GM19468 (cell line): ENCODE measurements around the gene RENBP.

Source experiments
- ATAC-seq: cut with Tn5 transposase; IDR thresholded peaks from one replicate; pipeline ENCODE4 v1.9.1; 2021; ENCODE audit warnings: mild to moderate bottlenecking, moderate library complexity, moderate number of reproducible peaks; ENCODE audit not compliant: unreplicated experiment; ENCODE audit errors: extremely low read depth

RENBP gene

DNA sequence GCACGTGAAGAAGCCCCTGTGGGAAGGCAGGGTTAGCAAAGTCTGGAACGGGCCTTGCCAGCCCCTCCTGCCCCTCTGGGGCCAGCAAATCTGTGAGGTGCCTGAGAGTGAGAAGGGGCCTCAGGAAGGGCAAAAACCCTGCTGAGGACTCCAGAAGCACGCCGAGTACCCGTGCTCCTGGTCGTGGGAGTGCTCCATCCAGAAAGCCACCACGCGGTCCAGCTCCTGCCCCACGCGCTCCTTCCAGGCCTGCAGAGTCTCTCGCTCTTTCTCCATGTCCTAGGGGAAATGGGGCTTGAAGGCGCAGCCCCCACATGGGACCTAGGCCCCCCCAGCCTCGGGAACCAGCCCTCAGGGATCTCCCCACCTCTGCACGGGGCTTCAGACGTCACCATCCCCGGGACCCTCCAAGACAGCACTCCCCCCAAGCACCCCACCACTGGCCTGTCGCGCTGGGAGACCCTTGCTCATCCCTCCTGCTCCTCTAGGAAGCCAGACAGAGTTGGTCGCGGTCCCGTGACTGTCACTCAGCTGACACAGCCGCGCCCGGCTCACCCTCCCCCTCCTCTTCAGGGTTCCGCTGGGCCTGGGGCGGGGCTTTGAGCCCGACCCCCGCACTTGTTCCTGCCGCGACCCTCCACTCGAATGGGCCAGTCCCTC, at the start of gene RENBP:
TSS of gene RENBP (minus strand) at position 504 of the 660 bp plus-strand sequence. CDS start at position 471, 33 bp downstream.
- ATAC-seq, result no peak

DNA sequence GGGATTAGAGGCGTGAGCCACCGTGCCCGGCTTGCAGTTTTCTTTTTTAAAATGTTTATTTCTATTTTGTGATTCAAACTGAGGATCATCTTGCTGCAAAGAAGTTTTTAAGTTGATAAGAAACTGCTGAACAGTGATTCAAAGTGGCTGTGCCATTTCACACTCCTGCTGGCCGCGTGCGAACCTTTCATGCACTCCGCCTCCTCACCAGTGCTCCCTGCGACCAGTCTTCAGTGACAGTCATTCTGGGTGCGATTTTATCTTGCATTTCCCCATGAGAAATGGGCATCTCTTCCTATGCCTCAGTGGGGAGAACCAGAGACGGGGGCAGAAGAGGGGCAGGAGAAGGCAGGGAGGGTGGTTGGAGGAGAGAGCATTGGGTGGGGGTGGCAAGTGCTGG, 49.5 kb upstream of the RENBP start:
- ATAC-seq, result no peak

DNA sequence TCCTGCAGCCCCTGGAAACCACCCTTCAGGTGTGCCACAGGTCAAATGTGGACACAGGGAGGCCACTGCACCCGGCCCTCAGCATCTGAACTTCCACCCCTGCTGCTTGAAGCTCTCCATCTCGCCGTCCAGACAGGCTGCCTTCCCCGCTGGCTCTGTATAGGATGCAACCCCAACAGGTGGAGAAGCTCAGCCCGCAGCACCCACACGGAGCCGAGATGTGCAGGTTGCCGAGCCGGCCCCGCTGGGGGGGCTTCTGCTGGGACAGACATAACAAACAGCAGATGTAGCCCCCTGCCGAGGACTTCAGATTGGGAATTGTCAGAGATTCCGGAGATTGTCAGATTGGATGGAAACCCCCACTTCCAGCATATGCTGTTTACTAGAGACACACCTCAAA, 48.6 kb upstream of the RENBP start:
- ATAC-seq, result no peak

DNA sequence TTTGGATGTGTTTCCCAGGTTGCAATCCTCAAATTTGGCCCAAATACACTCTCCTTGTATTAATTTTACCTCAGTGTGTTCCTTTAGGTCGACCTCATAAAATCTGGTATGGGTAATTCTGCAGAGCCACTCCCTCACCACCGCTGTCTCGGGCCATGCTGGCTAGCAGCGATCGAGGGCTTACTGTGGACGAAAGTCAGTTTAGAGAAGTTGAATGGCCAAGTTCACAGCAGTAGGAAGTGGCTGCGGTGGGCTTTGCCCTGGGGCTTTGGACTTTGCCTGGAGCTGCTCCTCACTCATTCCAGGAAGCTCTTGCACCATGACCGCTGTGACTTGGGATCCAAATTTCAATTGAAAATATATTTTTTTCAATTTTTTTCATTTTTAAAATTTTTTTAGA, 47.7 kb upstream of the RENBP start:
- ATAC-seq, result no peak

DNA sequence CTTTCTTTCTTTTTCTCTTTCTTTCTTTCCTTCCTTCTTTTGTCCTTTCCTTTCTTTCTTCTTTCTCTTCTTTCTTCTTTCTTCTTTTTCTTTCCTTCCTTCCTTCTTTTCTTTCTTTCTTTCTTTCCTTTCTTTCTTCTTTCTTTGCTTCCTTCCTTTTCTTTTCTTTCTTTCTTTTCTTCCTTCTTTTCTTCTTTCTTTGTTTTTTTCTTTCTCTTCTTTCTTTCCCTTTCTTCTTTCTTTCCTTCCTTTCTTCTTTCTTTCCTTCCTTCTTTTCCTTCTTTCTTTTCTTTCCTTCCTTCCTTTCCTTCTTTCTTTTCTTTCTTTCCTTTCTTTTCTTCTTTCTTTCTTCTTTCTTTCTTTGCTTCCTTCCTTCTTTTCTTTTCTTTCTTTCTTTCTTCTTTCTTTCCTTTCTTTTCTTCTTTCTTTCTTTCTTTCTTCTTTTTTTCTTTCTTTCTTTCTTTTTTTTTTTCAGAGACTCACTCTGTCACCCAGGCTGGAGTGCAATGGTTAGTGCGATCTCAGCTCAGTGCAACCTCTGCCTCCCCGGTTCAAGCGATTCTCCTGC, 46.7 kb upstream of the RENBP start:
- ATAC-seq, result no peak

DNA sequence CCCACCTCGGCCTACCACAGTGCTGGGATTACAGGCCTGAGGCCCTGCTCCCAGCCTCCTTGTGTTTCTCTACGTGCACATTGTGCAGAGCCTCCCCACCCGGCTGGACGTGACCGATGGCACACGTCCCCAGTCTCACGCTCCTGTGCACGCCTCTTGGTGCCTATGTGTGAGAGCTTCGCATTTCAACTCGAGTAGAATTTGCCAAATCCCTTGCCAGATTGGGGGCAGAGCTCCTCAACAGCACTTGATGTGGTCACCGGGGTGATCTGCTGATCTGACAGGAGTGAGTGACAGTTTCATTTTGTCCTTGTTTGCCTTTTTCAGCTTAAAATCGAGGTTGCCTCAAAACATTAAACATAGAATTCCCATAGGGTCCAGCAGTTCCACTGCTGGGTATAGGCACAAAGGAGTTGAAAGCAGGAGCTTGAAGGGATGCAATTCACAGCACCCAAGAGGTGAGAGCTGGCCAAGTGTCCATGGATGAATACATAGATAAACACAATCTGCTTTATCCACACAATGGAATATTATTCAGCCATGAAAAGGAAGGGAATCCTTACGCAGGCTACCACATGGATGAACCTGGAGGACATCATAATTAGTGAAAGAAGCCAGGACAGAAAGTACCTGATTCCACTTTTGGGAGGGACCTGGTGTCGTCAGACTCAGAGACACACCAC, 45.7 kb upstream of the RENBP start:
- ATAC-seq, result no peak

DNA sequence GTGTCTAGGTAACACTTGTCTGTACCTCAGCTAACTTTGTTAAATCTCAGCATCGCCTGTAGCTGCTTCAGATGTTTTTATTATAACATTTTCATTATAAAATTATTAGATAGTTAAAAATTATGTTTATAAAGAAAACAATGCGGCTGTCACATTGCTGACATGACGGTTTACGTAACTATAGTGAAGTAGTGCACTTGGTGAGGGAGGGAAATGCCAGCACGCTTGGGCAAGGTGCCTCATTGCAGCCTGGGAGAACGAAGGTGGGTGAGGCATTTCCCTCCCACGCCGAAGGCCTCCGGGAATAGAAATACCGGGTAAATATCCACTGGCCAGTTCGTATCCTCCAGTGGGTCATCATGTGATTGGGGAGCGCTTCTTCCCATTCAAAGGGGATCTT, 44.0 kb upstream of the RENBP start:
- no peak for ATAC-seq

DNA sequence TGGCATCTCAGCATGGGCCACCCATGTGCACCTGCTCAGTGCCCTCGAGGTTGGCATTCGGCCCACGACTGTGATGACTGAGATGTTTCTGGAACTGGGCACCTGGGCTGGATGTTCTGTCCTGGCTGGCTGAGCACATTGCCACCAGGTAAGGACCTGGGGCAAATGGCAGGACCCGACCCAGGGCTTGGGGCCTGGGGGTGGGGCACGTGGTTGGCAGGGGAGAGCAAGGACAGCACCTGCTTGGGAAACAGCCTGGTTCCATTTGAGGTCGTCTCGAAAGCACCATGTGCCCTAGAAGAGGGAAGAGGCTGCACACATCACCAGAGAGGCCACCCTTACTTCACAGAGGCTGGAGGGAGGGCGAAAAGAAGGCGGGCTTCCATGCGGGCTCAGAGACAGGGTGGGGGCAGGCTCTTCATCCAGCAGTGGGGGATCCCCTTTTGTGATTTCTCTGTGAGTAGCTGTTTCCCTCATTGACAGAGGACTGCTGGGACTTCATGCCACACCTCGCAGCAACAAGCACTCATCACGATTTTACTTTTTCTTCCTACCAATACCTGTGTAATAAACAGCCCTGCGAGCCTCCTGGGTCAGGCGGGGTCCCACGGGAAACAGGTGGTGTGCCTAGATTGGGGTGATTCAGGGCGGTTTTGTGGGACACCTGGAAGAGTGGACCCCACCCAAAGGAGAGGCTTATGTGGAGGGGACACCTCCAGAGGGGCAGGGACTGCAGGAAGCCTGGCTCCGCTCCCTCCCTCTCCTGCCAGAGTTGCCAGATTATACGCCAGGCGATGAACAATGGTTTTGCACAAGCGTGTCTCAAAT, 40.1 kb upstream of the RENBP start:
- no peak for ATAC-seq

DNA sequence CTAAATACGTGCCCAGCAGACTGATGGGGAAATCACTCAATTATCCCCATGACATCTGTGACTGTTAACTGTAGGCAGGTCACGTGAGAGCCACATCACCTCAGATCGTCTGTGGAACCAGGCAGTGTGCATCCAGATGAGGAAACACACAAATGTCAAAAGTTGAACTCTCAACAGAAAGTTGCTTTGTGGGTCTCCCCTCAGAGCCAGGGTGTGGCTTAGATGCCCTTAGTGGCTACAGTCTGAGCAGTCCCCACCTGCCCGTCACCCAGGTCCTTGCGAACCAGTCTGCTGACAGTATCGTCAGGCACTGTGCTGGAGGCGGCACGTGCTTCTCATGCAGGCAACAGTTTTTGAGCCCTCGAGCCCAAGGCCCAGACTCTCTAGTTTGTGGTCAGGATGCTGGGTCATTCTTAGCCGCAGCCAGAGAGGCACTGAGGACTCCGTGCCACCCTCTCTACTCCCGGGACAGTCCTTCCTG, 38.9 kb upstream of the RENBP start:
- no peak for ATAC-seq

DNA sequence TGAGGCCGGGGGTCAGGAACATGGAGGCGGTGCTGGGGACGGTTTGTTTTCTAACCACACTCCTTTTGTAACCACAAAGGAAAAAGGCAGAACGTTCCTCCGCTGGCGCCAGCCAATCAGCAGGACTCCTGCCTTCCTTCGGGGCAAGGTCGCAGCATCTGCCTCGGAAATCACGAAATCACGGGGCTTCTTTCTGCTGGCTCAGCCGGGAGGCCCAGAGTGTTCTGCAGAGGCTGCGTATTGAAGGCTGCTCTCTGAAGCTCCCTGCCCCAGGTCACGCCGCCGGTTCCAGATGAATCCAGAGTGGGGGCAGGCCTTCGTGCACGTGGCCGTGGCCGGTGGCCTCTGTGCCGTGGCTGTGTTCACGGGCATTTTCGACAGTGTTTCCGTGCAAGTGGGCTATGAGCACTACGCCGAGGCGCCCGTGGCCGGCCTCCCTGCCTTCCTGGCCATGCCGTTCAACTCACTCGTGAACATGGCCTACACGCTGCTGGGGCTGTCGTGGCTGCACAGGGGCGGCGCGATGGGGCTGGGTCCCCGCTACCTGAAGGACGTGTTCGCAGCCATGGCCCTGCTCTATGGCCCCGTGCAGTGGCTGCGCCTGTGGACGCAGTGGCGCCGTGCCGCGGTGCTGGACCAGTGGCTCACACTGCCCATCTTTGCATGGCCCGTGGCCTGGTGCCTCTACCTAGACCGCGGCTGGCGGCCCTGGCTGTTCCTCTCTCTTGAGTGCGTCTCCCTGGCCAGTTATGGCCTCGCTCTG, 37.5 kb upstream of the RENBP start:
- ATAC-seq, result no peak

DNA sequence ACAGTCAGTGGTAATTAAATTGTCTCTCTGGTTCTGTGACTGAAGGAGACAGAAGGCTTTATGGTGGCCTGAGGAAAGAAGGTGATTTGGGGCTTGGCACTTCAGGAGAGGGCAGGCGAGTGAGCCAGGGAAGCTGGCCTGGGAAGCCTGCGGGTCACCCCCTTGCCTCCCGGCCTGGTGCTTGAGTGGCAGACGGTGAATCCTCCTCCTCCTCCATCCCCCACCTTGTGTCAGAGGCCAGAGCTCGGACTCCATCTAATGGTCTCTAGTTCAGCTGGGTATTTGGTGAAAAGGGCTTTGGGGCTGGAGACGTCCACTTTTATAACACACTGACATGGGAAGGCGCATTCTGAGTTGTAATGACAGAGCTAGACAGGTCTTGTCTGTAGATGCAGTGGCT, 36.8 kb upstream of the RENBP start:
- ATAC-seq, result no peak

DNA sequence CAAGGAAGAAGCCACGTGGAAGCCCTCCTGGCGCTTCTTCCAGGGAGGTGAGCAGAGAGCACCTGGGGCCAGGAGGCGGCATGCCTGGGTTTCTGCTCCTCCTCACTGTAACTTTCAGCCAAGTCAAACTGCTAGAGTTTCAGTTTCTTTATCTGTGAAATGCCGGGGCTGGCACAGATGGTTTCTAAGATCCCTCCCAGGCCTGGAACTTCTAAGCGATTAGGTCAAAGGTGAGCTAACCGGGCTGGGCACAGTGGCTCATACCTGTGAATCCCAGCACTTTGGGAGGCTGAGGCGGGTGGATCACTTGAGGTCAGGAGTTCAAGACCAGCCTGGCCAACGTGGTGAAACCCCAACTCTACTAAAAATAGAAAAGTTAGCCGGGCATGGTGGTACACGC, 36.0 kb upstream of the RENBP start:
- peak; percentile 42 for ATAC-seq

DNA sequence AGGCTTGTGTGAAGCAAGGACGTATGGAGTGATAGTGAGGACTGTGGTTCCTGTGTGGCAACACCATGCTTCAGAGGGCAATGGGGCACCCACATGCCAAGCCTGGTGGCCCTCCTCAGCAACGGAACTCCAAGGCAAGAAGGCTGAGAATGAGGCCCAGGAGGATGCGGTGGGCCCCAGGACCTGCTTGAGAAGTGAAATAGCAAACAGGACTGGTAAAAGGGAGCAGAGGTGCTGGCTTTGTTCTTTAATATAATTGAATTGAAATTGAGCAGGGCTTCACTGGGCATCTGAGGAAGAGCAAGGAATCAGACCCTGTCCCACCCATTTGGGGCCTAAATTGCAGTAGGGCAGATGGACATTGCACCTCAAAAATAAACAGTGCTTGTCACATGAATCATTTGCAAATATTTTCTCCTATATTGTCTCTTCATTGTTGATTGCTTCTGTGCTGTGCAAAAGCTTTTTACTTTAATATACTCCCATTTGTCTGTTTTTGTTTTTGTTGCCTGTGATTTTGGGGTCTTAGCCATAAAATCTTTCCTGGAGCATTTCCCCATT, 30.4 kb upstream of the RENBP start:
- no peak for ATAC-seq

DNA sequence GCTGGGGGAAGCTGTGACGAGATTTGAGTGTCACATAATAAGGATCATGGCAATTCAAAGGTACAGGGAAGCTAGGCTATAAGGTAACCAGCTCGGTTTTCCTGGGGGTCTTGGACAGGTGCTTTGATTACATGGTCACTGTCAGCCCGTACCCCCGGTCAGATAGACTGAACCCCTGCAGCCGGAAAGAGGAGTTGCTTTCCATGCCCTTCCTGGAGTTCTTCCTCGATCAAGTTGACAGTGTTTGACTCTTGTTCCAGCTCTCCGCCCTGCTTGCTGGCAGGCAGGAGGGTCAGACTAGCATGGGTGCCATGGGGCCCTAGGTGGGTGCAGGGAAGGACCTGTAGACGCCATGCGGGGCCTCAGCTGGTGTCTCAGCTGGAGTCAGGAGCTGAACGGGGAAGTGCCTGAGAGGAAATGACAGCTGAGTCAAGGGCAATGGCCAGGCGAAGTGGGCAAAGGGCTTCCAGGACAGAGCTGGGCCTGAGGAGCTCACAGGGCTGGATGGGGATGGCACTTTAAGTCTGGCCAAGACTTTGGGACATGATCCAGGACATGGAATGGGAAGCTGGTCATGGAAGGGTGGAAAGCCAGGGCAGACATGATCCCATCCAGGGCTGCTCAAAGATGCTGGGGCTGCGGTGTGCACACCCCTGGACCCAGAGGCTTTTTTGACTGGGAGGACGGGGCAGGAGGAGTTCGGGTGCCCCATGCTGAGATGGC, 29.7 kb upstream of the RENBP start:
- no peak for ATAC-seq

DNA sequence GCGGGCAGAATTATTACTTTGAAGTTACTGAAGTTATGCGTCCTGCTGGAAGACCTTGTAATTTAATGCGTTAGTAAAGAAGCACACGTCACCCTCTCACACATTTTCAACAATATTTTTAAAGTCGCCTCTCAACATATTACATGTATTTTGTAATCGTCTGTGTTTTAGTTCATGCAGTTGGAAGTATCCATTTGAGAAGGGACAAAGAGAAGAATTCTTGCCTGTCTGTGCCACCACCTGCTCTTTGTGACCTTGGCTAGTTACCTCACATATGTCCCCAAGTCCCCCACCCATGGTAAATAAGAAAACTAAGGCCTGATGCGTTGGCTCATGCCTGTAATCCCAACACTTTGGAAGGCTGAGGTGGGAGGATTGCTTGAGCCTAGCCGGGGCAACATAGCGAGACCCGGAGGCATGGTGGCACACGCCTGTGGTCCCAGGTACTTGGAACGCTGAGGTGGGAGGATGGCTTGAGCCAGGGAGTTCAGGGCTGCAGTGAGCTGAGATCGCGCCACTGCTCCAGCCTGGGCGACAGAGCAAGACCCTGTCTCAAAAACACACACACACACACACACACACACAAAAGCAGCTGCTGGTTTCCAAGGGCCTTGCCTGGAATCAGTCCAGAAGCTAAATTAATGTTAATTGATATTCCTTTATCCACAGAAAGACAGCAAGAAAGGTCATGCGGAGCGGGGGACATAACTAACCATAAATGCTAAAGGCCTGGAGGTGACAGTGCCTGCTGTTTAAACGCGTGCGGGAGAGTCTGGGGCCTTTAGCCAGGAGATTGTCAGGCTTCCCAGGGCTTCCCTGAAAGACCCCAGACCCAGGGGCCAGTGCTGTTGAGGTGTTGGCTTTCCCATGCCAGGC, 28.9 kb upstream of the RENBP start:
- no peak for ATAC-seq

DNA sequence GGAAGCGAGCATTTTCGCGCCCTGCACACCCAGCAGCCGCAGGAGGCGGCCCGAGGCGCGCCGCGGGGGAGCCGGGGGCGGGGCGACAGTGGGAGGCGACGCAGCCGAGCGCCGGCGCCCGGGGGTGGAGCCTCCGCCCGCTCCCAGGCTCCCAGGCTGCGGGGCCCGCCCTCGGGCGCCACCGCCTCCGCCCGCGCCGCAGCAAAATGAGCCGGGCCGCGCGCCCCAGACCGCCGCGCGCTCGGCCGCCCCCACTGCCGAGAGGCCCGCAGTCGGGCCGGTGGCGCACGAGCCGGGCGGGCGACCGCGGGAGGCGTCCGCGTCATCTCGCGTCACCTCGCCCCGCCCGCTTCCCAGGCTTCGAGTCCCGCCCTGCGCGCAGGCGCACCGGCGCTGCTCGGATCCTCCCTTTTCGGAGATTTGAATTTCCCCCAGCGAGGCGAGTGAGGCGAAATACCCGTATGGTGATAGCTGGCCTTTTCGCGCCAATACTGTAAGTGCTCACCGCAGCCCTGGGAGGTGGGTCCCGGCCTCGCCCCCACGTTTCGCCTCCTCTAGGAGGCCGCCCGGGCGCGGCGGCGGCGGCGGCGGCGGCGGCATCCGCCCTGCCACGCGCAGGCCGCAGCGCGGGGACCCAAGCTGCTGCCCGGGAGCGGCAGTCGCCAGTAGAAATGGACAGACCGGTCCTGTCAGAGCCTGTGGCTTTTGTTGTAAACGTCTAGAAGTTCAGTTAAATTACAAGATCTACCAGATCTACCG, 28.1 kb upstream of the RENBP start, which contains the start of gene TMEM187:
TSS of gene TMEM187 (plus strand) at position 387 of the 759 bp plus-strand sequence. CDS start 9,309 bp downstream, outside the sequence.
- peak; percentile 60 for ATAC-seq
